RPMI8226 (cell line): ENCODE measurements around the gene CXCL8.
A peak's percentile ranks its signal among the peaks of the same experiment; 100 is the strongest.

ENCODE experiments used
- DNase-seq: peaks from one replicate; pipeline ENCODE4 v3.0.0-alpha.2; 2015

The CXCL8 gene

DNA sequence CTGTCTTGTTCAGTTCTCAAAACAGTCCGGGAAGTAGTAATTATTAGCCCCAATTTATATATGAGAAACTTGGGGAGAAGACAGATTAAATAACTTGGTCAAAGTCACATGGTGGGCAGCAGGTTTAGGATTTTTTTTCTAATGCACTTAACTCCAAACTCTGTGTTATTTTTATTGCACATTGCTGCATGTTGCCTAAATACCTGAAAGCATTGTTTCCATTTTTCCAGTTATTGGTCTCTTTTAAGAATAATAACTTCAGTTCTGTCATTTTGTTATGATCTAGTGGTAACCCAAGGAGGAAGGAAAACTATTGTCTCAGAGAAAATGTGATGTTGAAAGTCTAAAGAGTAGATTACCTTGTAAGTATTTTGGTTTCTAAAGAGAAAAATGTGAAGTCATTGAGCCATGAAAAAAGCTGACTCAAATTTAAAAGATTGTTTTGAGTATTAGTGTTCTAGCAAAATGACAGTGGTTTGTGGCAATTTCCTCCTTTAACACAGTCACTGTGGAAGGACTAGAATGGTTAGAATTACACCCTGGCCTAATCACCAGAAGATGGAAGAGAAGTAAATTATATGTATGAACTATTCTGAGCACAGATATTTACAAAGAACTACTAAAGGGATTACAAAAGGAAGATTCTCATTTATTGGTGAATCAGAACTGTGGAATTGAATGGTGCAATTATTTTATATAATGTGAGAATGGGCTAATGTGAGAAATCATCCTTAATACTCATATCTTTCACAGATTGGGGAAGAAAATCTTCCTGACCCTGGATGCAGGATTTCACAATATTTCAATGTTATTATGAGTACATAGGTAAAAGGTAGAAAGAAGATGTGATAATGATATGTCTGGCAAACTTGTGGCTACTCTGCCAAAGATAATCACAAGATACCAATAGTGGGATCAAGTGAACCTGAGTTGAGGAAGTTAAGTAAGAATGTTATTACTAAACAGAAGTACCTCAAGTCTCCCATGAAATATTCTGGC, 21.7 kb upstream of the CXCL8 start:
- DNase-seq: peak; percentile 9

- DNase-seq: no peak
Measured at GRCh38 chr4:73721435-73721834, 18.9 kb upstream of the CXCL8 start.

DNA sequence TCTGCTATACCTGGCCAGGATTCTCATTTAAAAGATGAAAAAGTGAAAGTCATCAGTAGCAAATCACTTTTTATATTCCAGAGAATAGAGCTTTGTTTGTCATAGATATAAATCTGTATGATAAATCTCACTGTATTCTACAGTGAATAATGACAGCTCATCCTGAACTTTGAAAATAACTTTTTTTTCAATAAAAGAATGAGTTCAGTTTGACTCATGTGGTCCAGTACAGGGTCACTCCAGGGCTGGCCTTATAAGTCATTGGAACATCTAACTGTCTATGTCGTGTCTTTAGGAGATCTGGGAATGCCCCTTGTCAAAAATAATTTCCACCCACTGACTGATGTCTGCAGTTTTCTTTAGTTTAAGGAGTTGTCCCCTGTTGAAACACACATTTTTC, 18.5 kb upstream of the CXCL8 start:
- DNase-seq: no peak

GRCh38 chr4:73723023-73723422, 17.3 kb upstream of the CXCL8 start:
- DNase-seq: no peak

- DNase-seq: no peak
Measured at GRCh38 chr4:73723928-73724327, 16.4 kb upstream of the CXCL8 start.

DNA sequence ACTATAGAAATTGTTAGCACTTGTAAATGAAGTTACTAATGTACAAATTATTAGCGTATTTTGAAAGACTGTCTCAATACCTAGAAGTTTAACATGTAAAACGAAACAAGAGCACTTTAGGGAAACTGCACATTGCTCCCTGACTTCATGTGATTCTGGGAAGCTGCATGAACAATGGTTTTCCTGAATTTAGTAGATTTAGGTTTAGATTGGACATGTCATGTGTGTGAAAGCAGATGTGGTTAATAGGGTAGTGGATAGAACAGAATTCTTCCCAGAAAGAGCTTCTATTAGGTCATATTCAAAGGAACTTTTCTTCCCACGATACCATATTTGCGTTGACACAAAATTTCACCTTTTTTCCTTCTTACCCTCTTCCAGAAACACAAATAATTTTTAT, 14.9 kb upstream of the CXCL8 start:
- no peak for DNase-seq

DNA sequence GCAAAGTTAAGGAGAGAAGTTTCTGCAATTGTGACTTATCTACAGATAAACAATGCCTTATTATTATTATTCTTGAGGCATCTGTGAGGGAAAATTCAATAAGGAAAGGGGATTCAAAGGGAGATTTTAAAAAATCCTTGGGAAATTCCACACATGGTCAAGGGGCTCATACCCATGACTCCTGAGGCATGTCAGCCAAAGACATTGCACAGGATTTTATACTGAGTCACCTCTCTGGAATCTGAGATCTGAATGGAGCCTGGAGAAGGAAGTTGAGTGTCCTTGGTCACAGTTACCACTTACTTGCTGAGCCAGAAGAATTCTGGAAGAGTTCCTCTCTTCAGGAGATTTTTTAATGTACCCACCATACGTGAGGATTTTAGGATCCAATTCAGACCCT, 14.4 kb upstream of the CXCL8 start:
- DNase-seq: no peak

DNA sequence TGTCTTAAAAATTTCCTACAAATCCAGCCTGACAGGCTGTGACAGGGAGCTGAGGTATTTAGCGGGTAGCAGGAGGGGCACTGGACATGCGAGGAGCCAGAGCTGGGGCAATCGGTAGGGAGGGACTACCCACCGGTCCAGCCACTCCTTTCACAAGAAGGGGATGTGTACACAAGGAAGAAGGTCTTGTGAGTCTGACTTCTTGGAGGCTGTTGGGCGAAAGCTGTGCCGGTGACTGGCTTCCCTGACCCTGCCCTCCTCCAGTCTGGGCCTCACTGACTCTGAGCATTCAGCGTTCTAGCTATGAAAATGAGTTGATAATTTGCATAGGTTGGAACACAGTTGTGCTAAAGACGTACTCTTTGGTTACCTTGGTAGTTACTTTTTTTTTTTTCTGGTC, 12.7 kb upstream of the CXCL8 start:
- DNase-seq: no peak

GRCh38 chr4:73728091-73728741, 12.2 kb upstream of the CXCL8 start:
- no peak for DNase-seq

- DNase-seq: peak; percentile 63
Measured at GRCh38 chr4:73729534-73730165, 10.7 kb upstream of the CXCL8 start.

- DNase-seq: no peak
Measured at GRCh38 chr4:73730292-73730691, 10.1 kb upstream of the CXCL8 start.

GRCh38 chr4:73730867-73731266, 9.5 kb upstream of the CXCL8 start:
- no peak for DNase-seq

DNA sequence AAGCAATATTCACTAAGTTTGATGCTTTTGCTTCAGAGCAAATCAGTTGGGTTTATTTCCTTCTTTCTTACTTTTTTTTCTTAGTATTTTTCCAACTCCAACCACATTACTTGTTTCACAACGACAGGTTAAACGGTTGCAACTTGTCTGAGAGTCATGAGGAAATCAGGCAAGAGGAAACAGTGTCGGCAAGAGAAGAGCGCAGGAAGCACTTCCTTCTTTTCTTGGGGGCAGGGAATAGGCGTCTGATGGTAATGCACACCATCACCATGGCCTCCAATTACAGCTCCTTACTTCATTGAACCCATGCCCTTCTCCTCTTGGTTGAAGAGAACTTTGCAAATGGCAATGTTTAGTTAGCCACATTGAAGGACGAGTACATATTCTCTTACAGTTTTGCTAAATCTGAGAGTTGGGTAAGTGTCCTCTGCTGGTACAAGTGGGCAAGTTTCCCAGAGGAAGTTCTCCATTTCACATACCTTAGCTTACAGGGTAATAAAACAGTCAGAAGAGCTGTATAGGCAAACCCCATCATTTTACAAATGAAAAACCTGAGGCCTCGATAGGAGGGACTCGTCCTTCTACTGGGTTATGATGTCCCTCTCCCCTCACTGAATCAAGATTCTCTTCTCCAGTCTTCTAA, 8.3 kb upstream of the CXCL8 start:
- no peak for DNase-seq

DNA sequence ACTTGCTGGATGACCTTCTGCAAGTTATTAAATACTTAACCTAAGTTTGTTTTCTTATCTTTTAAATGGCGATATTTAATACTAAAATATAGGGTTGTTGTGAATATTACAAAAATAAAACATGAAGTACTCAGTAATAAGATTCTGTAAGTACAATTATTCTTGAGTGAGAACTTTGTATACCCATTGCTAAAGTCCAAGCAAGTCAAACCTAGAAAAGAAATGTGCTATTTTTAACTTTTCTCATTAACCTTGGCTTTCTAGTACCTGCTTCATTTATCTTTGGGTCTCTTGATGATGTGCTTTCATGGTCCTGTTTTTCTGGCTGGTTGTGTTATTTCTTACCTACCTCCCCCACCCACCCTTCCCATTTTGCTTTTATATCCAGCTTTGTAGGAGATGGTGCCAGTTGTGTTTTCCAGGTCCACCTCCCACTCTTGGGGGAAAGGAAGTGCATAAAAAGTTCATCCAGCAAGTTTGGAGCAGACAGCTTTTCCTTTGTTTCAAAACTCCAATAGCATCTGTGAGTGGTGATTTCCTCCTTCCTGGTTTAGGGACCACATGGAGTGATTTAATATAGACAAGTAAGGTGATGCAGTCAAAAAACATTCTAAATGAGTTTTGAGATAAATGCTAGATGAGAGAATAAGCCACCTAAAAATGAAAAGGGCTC, 7.5 kb upstream of the CXCL8 start:
- DNase-seq: no peak

GRCh38 chr4:73734530-73735001, 5.8 kb upstream of the CXCL8 start:
- DNase-seq: no peak

DNA sequence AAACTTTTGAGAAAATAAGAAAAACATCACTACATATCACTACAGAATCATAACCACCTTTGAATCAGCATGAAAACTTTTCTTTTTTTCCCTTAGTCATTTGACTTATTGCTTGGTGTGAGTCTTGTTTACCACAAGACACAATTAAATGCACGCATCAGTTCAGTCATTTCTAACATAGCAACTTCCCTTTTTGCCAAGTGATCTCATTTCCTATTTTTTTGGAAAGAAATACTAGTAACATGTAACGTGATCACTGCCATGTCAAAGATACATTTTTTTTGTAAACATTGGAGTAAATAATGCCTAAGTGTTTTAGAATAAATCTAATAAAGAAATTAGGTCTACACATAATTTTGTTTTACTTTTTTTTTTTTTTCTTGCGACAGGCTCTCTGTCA, 5.1 kb upstream of the CXCL8 start:
- DNase-seq: peak; percentile 34

- DNase-seq: no peak
Measured at GRCh38 chr4:73741031-73741749, 821 bp downstream of the CXCL8 start.

DNA sequence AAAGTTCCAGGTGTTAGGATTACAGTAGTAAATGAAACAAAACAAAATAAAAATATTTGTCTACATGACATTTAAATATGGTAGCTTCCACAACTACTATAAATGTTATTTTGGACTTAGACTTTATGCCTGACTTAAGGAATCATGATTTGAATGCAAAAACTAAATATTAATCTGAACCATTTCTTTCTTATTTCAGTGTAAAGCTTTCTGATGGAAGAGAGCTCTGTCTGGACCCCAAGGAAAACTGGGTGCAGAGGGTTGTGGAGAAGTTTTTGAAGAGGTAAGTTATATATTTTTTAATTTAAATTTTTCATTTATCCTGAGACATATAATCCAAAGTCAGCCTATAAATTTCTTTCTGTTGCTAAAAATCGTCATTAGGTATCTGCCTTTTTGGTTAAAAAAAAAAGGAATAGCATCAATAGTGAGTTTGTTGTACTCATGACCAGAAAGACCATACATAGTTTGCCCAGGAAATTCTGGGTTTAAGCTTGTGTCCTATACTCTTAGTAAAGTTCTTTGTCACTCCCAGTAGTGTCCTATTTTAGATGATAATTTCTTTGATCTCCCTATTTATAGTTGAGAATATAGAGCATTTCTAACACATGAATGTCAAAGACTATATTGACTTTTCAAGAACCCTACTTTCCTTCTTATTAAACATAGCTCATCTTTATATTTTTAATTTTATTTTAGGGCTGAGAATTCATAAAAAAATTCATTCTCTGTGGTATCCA, 1.6 kb downstream of the CXCL8 start:
- no peak for DNase-seq

- DNase-seq: no peak
Measured at GRCh38 chr4:73742490-73743160, 2.3 kb downstream of the CXCL8 start.

DNA sequence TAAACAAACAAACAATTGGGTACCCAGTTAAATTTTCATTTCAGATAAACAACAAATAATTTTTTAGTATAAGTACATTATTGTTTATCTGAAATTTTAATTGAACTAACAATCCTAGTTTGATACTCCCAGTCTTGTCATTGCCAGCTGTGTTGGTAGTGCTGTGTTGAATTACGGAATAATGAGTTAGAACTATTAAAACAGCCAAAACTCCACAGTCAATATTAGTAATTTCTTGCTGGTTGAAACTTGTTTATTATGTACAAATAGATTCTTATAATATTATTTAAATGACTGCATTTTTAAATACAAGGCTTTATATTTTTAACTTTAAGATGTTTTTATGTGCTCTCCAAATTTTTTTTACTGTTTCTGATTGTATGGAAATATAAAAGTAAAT, 2.9 kb downstream of the CXCL8 start:
- DNase-seq: no peak

DNA sequence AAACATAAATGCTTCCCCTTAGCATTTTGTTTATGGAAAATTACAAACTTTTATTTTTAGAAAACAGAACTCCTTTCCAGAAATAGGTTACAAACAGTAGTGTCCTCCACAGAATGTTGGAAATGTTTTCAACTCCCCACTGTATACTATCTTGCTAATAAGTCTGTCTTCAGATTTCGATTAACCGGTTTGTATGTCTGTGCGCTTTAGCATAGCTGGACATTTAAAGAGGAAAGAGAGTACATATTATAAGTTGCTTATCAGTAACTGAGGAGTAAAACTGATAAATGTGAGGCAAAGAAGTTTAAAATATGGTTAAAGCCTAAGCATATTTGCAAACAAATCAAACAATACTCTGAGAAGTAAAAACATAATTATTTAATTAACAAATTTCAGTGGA, 3.4 kb downstream of the CXCL8 start:
- DNase-seq: no peak
